Measurements from ENCODE around the gene RNF19B.
"Not testable (repeated sequence)": the region's sequence is repeated elsewhere in the genome, so short reads cannot be mapped to it uniquely, and the experiment has no call there.

RNF19B gene, protein sequence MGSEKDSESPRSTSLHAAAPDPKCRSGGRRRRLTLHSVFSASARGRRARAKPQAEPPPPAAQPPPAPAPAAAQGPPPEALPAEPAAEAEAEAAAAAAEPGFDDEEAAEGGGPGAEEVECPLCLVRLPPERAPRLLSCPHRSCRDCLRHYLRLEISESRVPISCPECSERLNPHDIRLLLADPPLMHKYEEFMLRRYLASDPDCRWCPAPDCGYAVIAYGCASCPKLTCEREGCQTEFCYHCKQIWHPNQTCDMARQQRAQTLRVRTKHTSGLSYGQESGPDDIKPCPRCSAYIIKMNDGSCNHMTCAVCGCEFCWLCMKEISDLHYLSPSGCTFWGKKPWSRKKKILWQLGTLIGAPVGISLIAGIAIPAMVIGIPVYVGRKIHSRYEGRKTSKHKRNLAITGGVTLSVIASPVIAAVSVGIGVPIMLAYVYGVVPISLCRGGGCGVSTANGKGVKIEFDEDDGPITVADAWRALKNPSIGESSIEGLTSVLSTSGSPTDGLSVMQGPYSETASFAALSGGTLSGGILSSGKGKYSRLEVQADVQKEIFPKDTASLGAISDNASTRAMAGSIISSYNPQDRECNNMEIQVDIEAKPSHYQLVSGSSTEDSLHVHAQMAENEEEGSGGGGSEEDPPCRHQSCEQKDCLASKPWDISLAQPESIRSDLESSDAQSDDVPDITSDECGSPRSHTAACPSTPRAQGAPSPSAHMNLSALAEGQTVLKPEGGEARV

DNA sequence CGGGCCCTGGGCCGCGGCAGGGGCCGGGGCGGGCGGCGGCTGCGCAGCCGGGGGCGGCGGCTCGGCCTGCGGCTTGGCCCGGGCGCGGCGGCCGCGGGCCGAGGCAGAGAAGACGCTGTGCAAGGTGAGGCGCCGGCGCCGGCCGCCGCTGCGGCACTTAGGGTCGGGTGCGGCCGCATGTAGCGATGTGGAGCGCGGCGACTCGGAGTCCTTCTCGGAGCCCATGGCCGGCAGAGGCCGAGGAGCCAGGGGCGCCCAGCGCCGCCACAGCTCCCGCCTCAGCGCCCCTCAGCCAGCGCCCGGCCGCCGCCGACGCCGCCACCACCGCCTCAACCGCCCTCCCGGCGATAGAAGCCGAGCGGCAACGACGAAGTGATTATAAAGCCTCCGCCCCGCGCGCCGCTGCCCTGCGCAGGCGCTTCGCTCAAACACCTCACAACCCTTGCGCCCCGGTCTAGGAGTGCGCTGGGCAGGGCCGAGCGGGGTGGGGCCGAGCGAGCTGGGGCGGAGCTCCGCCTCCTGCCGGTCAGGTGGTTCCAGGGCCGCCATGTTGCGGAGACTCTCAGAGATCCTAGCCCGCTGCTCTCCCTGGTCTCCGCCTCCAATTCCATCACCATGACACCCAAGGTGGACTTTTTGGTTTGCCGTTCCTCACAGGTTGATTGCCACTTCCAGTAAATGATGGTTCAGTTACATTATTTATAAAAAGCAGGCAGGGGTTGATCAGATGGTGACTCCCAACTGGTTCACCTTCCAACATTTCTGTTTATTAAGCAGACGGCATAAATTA is at the start of gene RNF19B:
Gene RNF19B, minus strand, starts transcription at position 349 of the 790 bp plus-strand sequence. Its CDS starts 124 bp downstream, at position 225.
- peak; percentile 87 to 91 for DNase-seq (ENCODE audit: low read depth in 2 of 2)

DNA sequence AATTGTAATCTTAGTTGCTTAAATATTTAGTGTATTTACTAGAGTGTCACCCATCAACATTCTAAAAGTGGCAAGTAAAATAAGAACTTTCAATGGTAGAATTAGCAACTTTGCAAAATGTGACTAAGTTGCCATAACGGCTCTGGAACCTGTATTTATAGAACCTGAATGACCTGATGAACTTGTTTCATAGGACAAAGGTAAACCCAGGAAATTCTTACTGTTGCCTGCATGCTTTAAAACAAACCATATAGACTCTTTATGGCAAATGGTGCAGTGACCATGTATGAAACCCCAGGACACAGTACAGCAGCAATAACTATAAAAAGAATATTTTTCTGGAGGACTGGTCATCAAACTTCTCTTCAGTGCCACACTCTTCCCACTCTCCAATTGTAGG is 49.2 kb upstream of the RNF19B start:
- DNase-seq (ENCODE audit: low read depth in 2 of 2), result no peak

DNA sequence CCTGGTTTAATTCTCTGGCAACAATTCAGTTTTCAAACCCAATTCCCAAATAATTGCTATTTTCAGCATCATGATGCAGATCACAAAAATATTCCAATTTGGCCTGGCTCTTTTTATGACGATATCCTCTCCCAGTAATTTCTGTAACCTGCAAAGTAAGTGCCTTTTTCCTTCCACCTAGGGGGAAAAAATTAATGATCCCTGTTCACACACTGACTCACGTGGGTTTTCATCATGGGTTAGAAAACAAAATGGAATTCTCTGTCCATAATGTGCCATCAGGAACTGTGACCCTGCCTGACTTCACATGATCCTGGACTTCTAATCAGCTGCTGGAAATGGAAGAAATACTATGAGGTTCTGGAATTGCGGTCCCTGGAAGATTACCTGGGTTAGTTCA is 47.6 kb upstream of the RNF19B start:
- no peak for DNase-seq (ENCODE audit: low read depth in 2 of 2)

DNA sequence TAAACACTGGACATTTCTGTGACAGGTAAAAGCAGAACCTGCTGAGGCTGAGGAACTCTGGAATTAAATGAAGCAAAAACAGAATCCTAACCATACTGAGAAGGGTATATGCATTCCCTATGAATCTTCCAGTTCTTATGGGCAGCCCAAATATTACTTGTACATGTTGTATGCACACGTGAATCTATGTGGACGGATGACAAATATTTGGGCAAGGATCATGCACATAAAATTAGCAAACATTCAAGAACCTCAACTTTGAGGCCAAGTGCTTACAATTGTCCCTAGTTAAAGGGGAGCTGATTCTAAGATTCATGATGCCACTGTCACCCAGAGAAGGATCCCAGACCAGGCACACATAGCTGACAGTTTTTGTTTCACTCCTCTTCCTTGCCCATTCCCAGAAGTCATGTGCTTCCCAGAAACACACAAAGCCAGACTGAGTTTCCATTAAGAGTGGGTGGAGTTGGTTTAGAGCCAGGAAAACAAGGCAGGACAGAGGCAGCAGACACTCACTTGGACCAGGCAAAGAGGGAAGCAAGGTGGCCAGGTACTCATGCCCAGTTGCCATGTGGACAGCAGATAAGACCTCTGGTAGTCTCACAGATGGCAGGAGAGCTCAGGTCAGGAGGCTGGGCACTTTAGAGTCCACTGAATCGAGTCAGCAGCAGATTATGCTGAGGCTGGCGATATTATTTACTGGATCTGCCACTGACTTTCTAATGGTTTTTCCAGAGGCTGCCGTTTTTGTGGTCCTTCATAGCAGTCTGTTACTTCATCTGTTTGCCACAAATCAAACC is 46.5 kb upstream of the RNF19B start:
- DNase-seq (ENCODE audit: low read depth in 2 of 2), result no peak

DNA sequence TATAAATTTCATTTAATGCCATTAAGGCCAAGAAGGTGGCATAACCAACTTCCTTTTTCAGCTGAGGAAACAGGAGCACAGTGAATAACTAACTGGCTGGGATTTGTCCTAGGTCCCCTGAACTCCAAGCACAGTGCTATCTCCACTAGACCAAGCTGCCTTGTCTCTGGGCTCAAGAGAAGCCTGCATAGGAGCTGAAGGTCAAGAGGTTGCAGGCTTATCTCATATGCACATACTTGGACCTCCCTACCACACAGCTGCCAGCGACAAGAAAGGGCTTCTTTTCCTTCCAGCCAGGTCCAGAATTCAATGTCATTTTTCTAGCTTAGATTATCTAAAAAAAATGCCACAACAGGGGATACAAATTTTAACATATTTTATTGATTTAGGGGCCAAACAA is 45.0 kb upstream of the RNF19B start:
- no peak for DNase-seq (ENCODE audit: low read depth in 2 of 2)

DNA sequence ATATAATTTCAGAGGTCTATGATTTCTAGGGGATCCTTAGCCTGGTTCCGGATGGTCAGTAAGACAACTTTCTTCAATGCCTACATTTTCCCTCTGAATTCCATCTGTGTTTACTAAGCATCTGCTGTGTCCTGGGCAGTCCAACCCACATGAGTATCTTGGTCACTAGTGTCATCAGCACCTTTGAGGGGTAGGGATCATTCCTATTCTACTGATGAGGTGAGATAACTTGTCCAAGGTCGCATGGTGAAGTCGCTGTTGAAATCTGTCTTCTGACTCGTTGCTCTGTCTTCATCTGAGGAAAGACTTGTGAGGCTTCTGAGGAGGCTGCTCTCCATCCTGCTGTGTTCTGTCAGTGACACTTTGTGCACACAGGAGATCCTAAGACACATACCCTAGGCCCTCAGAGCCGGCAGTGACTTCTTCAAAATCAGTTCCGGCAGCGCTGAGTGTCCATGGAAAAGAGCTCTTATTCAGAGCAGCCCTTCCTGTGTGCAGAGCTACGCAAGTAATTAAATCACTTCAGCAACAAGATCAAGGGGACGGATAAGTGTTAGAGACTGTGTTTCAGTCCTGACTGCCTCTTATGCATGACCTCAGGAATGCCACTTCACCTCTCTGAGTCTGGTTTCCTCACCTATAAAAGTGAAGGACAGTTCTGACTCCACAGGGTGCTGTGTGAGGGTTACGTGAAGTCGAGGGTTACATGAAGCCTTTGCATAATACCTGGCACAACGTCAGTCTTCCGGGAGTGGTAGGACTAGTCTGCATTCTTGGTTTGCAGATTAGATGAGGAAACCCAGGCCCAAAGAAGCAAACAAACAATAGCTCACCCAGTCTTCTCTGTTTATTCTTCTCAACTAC is 43.7 kb upstream of the RNF19B start:
- DNase-seq (ENCODE audit: low read depth in 2 of 2), result no peak

DNA sequence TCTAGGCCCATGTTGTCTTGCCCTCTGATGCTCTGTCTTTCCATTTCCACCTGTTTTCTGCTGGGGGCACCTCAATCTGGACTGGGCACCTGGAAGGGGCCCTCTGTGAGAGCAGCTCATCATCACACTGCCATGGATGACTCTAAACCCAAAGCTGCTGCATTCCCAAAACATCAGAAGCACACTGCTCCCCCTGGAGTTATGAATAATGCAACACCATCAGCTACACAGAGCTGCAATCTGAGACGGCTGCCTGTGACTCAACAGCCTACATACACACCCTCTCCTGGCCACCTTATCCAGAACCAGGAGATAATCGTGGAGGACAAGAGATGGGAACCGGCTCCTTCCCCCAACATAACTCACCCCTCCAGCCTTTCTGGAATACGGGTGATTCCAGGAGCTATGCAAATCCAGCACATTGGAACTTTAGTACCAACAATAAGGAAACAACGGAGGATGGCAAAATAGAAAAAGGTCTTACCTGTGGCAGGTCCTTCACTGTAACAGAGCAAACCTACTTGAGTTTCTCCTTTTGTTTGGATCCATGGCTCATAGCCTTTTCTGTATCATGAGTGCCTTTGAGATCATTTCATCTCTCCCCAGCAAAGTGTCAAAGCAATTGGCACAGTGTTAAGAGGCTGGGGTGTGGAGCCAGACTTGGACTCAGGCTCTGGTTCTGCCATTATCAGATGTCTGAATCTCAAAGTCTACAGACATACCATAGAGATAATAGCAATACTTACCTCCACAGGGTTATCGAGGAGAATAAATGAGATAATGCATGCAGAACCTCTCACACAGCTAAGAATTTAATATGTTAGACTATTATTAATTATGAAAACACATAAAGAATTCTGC is 42.8 kb upstream of the RNF19B start:
- no peak for DNase-seq (ENCODE audit: low read depth in 2 of 2)

DNA sequence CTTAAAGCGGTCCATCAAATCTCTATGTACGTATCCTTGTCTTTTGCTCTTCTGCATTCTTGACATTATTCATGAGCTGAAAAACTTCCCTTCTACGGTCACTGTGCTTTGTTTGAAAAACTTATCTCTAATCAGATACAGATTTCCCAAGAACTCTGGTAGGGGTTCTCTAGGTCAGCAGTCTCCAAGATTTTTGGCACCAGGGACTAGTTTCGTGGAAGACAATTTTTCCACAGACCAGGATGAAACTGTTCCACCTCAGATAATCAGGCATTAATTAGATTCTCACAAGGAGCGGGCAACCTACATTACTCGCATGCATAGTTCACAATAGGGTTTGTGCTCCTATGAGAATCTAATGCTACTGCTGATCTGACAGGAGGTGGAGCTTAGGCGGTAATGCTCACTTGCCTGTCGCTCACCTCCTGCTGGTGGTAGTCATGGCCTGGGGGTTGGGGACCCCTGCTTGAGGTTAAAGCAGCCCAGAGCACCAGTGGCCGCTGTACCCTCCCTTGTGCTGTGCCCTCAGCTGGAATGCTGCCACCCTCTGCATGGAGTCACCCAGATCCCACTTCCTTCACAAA is 41.3 kb upstream of the RNF19B start:
- no peak for DNase-seq (ENCODE audit: low read depth in 2 of 2)

DNA sequence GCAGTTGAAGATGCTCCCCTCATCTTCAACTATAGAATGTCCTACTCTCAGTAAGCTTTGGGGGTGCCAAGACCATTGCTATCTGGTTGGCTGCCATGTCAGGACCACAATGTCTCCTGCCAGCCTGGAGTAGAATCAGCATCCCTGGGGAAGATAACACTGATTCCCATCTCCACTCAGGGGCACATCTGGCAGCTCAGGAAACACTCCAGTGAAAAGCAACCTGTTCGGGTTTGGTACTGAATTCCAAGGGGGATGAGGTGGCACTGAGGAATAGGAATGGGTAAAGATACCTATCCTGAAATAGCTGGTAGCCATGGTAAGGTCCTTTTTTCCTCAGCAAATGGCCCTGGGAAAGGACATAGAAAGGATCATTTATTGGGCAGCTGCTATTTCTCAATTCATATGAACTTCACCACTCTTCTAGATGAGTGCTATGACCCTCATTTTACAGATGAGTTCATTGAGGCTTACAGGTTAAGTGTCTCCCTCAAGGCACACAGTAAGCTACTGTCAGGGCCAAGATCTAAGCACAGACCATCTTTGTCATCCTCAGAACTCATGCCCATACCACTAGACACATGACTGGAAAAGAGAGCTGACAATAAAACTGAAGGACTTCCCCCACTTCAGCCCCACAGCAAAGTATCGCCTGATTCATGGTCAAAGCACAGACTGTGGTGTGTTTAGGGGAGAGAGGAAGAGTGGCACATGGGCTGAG is 40.7 kb upstream of the RNF19B start:
- DNase-seq (ENCODE audit: low read depth in 2 of 2), result no peak

DNA sequence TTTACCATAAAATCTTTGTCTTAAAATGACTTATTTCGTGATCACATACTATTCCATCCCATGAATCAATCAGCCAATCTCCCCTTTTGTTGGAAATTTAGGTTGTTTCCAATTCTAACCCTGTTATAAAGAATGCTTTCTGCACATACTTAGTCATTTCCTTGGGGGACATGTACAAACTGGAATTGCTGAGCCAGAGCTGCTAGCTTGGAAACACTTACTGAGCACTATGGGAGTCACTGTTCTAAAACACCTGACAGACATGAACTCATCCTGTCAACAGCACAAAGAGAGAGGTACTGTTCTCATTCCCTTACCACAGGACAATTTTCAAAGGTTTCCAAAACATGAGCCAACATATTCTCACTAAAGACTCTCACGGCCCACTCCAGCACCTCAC is 40.0 kb upstream of the RNF19B start:
- no peak for DNase-seq (ENCODE audit: low read depth in 2 of 2)

DNA sequence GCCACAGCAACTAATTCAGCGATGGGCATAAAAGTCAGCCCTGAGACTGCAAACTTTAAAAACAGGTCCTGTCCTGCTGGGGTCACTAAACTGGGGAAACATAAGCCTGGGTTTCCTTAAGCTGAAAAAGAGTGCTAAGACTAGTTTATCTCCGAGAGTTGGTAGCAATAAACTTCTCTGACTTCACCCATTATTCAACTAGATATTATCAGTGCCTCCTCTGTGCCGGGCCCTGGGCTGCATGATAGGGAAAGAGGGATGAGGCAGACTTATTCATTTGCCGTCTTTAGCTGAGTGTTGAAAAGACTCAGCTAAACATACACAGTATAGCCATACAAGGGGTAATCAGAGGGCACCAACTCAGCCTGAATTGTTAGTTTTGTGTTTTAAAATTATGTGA is 39.0 kb upstream of the RNF19B start:
- no peak for DNase-seq (ENCODE audit: low read depth in 2 of 2)

DNA sequence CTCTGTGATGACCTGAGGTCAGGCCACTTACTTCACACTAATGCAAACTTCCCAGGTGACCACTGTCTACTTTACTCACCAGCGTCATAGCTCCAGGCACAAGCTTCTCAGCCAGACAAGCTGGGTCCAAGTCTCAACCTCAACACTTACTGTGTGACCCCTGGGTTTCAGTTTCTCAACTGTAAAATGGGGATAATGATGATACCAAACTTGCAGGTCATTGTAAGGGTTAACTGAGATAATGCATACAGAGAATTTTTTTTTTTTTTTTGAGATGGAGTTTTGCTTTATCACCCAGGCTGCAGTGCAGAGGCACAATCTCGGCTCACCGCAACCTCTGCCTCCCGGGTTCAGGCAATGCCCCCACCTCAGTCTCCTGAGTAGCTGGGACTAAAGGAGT is 37.4 kb upstream of the RNF19B start:
- DNase-seq (ENCODE audit: low read depth in 2 of 2), result no peak

DNA sequence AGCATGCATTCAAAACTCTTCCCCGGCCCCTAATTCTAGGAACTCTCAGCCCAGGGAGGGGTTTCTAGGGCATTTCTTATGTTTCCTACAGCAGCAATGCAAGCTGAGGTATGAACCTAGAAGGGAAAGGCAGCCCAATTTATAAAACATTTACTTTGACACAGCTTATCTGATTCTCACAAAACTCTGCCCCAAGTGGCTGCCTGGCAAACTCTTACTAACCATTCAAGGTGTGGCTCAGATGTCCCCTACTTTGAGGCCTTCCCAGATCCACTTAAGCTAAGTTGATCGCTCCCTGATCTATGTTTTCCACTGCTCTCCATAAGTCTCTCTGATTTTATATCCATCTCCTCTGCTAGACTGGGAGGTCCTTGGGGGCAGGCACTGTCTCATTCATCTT is 36.7 kb upstream of the RNF19B start:
- DNase-seq (ENCODE audit: low read depth in 2 of 2), result no peak

DNA sequence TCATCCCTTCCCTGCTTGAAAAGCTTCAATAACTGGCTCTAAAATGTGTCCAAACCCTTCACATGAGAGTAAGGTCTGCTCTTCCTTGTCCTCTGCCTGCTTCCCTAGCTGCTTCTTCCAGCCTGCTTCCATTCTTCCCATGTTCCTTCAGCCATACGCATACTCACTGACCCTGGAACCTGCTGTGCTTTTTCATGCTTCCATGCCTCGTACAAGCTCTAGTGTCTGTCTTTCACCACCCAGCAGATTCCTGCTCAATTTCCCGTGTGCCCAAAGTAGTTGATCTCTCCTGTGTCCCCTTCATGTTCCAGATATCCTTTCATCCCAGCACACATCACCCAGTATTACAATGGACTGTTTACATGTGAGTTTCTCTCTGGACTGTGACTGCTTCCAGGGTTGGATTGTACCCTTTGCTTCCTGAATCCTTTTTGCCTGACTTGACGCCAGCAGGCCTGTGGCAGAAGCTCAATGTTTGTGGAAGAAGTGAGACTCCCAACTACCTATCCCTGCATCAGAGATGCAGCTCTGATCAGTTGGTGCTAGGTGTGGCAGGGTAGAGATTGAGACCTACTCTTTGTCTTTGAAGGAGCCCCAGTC is 35.9 kb upstream of the RNF19B start:
- DNase-seq (ENCODE audit: low read depth in 2 of 2), result no peak

DNA sequence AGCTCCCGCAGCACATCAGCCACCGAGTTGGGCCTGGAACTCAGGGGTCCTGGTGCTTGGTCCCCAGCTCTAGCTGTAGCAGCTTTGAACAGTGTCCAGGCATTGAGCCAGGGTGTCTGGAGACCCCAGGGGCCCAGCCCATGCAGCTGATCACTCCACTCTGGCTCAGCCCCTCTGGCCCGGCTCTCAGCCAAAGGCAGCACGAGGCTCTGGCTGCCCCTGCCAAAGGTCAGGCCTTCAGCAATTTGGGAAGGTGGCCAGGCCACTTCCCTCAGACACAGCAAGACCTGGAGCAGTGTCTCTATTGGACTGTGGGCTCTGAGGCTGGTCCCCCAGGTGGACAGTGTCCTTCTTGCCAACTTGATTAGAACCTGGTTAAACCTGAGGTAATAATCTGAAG is 34.4 kb upstream of the RNF19B start:
- no peak for DNase-seq (ENCODE audit: low read depth in 2 of 2)

DNA sequence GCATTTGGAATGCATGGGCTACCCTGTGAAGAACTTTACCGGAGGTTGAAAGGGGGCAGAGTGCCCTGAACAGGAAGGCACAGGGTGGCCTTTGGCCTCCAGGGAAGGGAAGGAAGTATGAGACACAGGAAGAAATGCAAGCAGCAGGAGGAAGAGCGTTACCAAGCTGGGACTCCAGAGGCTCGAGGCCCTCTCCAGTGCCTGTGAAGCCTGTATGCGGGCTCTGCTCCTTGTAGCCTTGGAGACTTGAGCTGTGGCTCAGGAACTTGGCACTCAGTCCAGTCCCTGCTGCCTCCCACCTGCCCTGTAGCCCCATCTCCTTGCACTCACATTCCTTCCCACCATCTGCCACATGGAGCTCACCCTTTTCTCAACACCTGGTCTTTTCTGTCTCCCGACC is 33.5 kb upstream of the RNF19B start:
- DNase-seq (ENCODE audit: low read depth in 2 of 2), result no peak

DNA sequence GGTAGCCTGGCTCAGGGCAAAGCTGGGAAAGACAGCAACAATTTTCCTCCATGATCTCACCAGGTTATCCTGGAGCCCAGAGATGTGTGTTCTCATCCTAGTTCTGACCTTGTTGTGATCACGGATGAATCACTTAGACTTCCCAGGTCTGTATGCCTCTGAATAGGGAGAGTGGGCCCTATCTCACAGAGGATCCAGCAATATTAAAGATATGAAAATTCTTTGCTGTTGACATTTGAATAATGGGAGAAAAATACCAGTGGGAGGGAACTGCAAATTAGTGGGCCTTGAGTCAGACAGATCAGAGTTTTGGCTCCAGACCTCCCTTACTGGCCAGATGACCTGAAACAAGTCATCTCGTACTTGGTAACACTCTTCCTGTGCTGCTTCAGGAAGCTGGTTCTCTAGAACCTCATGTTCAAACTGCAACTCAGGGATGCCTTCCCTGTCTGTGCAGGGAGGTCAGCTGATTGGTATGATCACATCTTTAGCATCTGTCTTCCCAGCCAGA is 32.8 kb upstream of the RNF19B start:
- DNase-seq (ENCODE audit: low read depth in 2 of 2), result no peak

DNA sequence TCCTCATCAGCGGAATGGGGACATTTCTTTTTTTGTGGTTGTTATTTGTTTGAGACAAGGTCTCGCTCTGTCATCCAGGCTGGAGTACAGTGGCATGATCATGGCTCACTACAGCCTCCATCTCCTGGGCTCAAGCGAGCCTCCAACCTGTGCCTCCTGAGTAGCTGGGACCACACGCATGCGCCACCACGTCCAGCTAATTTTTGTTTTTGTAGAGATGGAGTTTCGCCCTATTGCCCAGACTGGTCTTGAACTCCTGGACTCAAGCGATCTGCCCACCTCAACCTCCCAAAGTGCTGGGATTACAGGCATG is 28.7 kb upstream of the RNF19B start:
- DNase-seq (ENCODE audit: low read depth in 2 of 2), result not testable (repeated sequence)
